Endothelial cell of umbilical vein (primary cell): Measurements from ENCODE around the gene ZSCAN5A. TPM values are rescaled to one million over a fixed set of nuclear protein-coding genes. Genes with fewer than 3 reads are reported as not detected.

ENCODE experiments used
- BruUV-seq: library from RNA; stranded (reverse); fragments of 400-500 nt; replicated peaks from 2 replicates; lab custom pipeline; 2021; lab: Mats Ljungman, UMichigan
- CTCF ChIA-PET: fragments of 300-600, 350-600 bp; sonication (Branson Sonifier 250); formaldehyde crosslinking; loops from one replicate; lab custom pipeline; 2021; ENCODE audit warnings: antibody characterized with exemption, inconsistent platforms; lab: Charles Lee
- POLR2A ChIA-PET: fragments of 300-600, 350-600 bp; sonication (Branson Sonifier 250); formaldehyde crosslinking; loops from one replicate; lab custom pipeline; 2021; ENCODE audit warnings: antibody characterized with exemption, inconsistent platforms; lab: Charles Lee
- DNase-seq: peaks from one replicate; pipeline ENCODE4 v3.0.0-alpha.2; 2011; ENCODE audit warnings: low read depth, low spot score
- FAIRE-seq: peaks from 2 replicates; lab custom pipeline; 2011; peaks lifted over from hg19 to GRCh38; lab: Jason Lieb, UNC
- H2AFZ ChIP-seq: 2 replicates; pipeline ENCODE4 v1.6.0; 2012; ENCODE audit warnings: low read depth, low read length, control low read depth, inconsistent platforms
- H3K27ac ChIP-seq: 2 replicates; pipeline ENCODE4 v1.5.1; 2011; ENCODE audit warnings: low read depth, mild to moderate bottlenecking, control low read depth, low read length, moderate library complexity; ENCODE audit not compliant: insufficient read depth
- H3K27me3 ChIP-seq, 2 experiments: 2 replicates each; pipeline versions ENCODE4 v1.6.0 to v1.6.1; 2011; ENCODE audit warnings: low read length in 2 of 2, mixed read lengths in 1 of 2; ENCODE audit not compliant: control insufficient read depth in 2 of 2, insufficient read depth in 2 of 2
- H3K36me3 ChIP-seq, 2 experiments: 2 replicates in 1 of 2; 3 replicates in 1 of 2; pipeline ENCODE4 v1.5.1; 2011; ENCODE audit warnings: low read length in 2 of 2, mild to moderate bottlenecking in 1 of 2, moderate library complexity in 1 of 2; ENCODE audit not compliant: control insufficient read depth in 2 of 2, insufficient read depth in 2 of 2; ENCODE audit errors: extremely low read depth in 1 of 2
- H3K4me1 ChIP-seq: 3 replicates; pipeline ENCODE4 v1.5.1; 2011; ENCODE audit warnings: mild to moderate bottlenecking, low read length; ENCODE audit not compliant: control insufficient read depth, insufficient read depth; ENCODE audit errors: extremely low read depth
- H3K4me2 ChIP-seq: 2 replicates; pipeline ENCODE4 v1.6.1; 2011; ENCODE audit warnings: low read length, control low read depth, mixed read lengths; ENCODE audit not compliant: insufficient read depth
- H3K4me3 ChIP-seq, 3 experiments: fragments of 200-600 bp in 1 of 3; sonication (generic), shearing (Covaris generic) in 1 of 3; replicated peaks in 1 of 3; 2 replicates each; pipeline ENCODE4 v1.5.1; 2011 to 2016; ENCODE audit warnings: control low read depth in 3 of 3, low read length in 3 of 3, mild to moderate bottlenecking in 2 of 3, inconsistent platforms in 1 of 3, low read depth in 1 of 3, moderate library complexity in 1 of 3; ENCODE audit not compliant: insufficient read depth in 1 of 3
- H3K79me2 ChIP-seq: 2 replicates; pipeline ENCODE4 v1.6.0; 2012; ENCODE audit warnings: low read length, inconsistent platforms; ENCODE audit not compliant: control insufficient read depth, insufficient read depth
- H3K9ac ChIP-seq: replicated peaks from 2 replicates; pipeline ENCODE3; 2011; ENCODE audit warnings: low read length, control low read depth; ENCODE audit not compliant: insufficient read depth; ENCODE audit errors: extremely low read depth
- H3K9me1 ChIP-seq: replicated peaks from 3 replicates; pipeline ENCODE4 v1.6.0; 2011; ENCODE audit warnings: mild to moderate bottlenecking, low read length; ENCODE audit not compliant: control insufficient read depth, insufficient read depth; ENCODE audit errors: extremely low read depth
- H3K9me3 ChIP-seq: replicated peaks from 2 replicates; pipeline ENCODE4 v1.5.1; 2012; ENCODE audit warnings: low read length, inconsistent platforms; ENCODE audit not compliant: control insufficient read depth, insufficient read depth
- H4K20me1 ChIP-seq: replicated peaks from 2 replicates; pipeline ENCODE3; 2011; ENCODE audit warnings: mild to moderate bottlenecking, low read length; ENCODE audit not compliant: control insufficient read depth, insufficient read depth; ENCODE audit errors: extremely low read depth
- CTCF ChIP-seq, 2 donors: IDR thresholded peaks; 1 replicate in 1 of 2; 2 replicates in 1 of 2; pipeline ENCODE4 v1.5.1; 2011; ENCODE audit warnings: low read length in 2 of 2, mild to moderate bottlenecking in 2 of 2, moderate library complexity in 2 of 2, control low read depth in 1 of 2, inconsistent platforms in 1 of 2, low read depth in 1 of 2; ENCODE audit not compliant: insufficient read depth in 1 of 2; ENCODE audit errors: extremely low read depth in 1 of 2
- FOS ChIP-seq: IDR thresholded peaks from 2 replicates; pipeline ENCODE4 v1.6.1; 2011; ENCODE audit warnings: mild to moderate bottlenecking, low read length, moderate library complexity, borderline replicate concordance; ENCODE audit not compliant: insufficient read depth
- GATA2 ChIP-seq: IDR thresholded peaks from 2 replicates; pipeline ENCODE4 v1.7.0; 2011; ENCODE audit warnings: low read depth, mild to moderate bottlenecking, moderate library complexity, mixed read lengths, low read length; ENCODE audit not compliant: insufficient read length, insufficient read depth
- JUN ChIP-seq: IDR thresholded peaks from 2 replicates; pipeline ENCODE4 v1.6.1; 2011; ENCODE audit warnings: borderline replicate concordance, low read depth; ENCODE audit not compliant: insufficient read length, insufficient read depth
- MAX ChIP-seq: IDR thresholded peaks from 2 replicates; pipeline ENCODE4 v1.6.1; 2011; ENCODE audit not compliant: insufficient read depth, insufficient read length
- POLR2A ChIP-seq: IDR thresholded peaks from 2 replicates; pipeline ENCODE4 v1.6.1; 2012; ENCODE audit warnings: low read depth, mild to moderate bottlenecking, control low read depth, low read length
- POLR2AphosphoS5 ChIP-seq: IDR thresholded peaks from 2 replicates; pipeline ENCODE4 v1.6.1; 2012; ENCODE audit warnings: low read depth, mild to moderate bottlenecking, control low read depth, low read length, moderate library complexity; ENCODE audit not compliant: insufficient read depth
- dilution Hi-C: fragments of 300-500 bp; cut with MboI; formaldehyde crosslinking; loops from one replicate; pipeline ENCODE4 v1.15.0; 2019; ENCODE audit warnings: low sequenced_read_pairs; ENCODE audit not compliant: extremely low pct_ligation_motif_present
- intact Hi-C: fragments of 100-400 bp; cut with micrococcal nuclease; formaldehyde crosslinking; loops from one replicate; pipeline ENCODE4 v1.10.0; 2022
- polyA plus RNA-seq, 4 experiments: library from polyadenylated mRNA; depleted of rRNA in 3 of 4; stranded (reverse) in 3 of 4; unstranded in 1 of 4; fragments of >200 nt; gene quantifications; 2 replicates each; pipeline versions ENCODE4 v1.2.1 to v1.2.3, GENCODE V29; 2011 to 2012; ENCODE audit warnings: missing spikeins in 1 of 4
- total RNA-seq: library from RNA; stranded (reverse); gene quantifications from 2 replicates; pipeline ENCODE4 v1.2.3, GENCODE V29; 2021

The ZSCAN5A gene
- total and polyA plus RNA-seq, 2 donors (not counting 3 experiments of a cell fraction or from before 2014, with no cell fraction given): 5.1 to 12.2 TPM

- Histone ChIP-seq H3K4me1 (peaks cover 13% of the 10 kb centered on the region), H3K9me3 (no peaks in the 10 kb centered on the region), H3K9ac (no peak overlapping the region), H3K4me3 (no peak overlapping the region), H3K4me2 (no peak overlapping the region), H3K79me2 (no peaks in the 10 kb centered on the region), H3K27me3 (no peaks in the 10 kb centered on the region), H2AFZ (no peak overlapping the region), H3K36me3 (peaks cover 0 to 2% of the 10 kb centered on the region in 2 experiments), H3K27ac (no peak overlapping the region), H3K9me1 (no peaks in the 10 kb centered on the region), H4K20me1 (no peaks in the 10 kb centered on the region)
- intact Hi-C loops: no loop called here
- ChIA-PET CTCF (interaction anchor here (1.4 kb wide), 1 partner anchor 36 kb away, joined by 3 read pairs; no protein-coding TSS in a partner anchor), POLR2A (no interaction called here)
- no peak for DNase-seq
- dilution Hi-C loops: no loop called here
- FAIRE-seq: no peak
- TF ChIP-seq MAX (no peak), JUN (no peak), POLR2AphosphoS5 (no peak), POLR2A (no peak), GATA2 (no peak), FOS (no peak), CTCF (IDR thresholded peaks at IDR 0.05; ENCODE audit: extremely low read depth in 1 of 2, insufficient read depth in 1 of 2, low read depth in 1 of 2, low read length in 2 of 2) (no peak)
- BruUV-seq: no TSS peak
Observed at GRCh38 chr19:56297010-56297409, 17.6 kb downstream of the ZSCAN5A start.
